HepG2 (cell line): ENCODE results near the gene FAHD1. TPM values are rescaled to one million over a fixed set of nuclear protein-coding genes. Genes with fewer than 3 reads are reported as not detected.

Experiments used
- ATM ChIP-seq: fragments of 450-650 bp; IDR thresholded peaks from 2 replicates; pipeline ENCODE4 v1.7.1; 2017; ENCODE audit warnings: mild to moderate bottlenecking, borderline replicate concordance
- BRD4 ChIP-seq: sonication (generic); formaldehyde crosslinking; IDR thresholded peaks from 2 replicates; pipeline ENCODE4 v1.4.0; 2020; ENCODE audit warnings: missing genetic modification reagents
- KDM5B ChIP-seq: sonication (generic); formaldehyde crosslinking; IDR thresholded peaks from 2 replicates; pipeline ENCODE4 v1.4.0; 2020; ENCODE audit warnings: missing genetic modification reagents, mild to moderate bottlenecking, borderline replicate concordance
- MXD3 ChIP-seq: IDR thresholded peaks from 2 replicates; pipeline ENCODE4 v1.6.1; 2016; ENCODE audit warnings: mild to moderate bottlenecking, missing biosample characterization, missing genetic modification reagents
- PITX1 ChIP-seq: sonication (generic); formaldehyde crosslinking; IDR thresholded peaks from 2 replicates; pipeline ENCODE4 v1.5.1; 2020; ENCODE audit warnings: mild to moderate bottlenecking, missing genetic modification reagents
- PLRG1 ChIP-seq: fragments of 450-650 bp; conservative IDR thresholded peaks from 2 replicates; pipeline ENCODE4 v1.6.1; 2016
- PPARG ChIP-seq: conservative IDR thresholded peaks from 2 replicates; pipeline ENCODE4 v1.6.1; 2016; ENCODE audit warnings: missing biosample characterization, missing genetic modification reagents
- SALL1 ChIP-seq: sonication (generic); formaldehyde crosslinking; IDR thresholded peaks from 2 replicates; pipeline ENCODE4 v1.8.0; 2022; ENCODE audit warnings: mild to moderate bottlenecking, missing genetic modification reagents
- ZBTB7B ChIP-seq: sonication (generic); formaldehyde crosslinking; IDR thresholded peaks from 2 replicates; pipeline ENCODE4 v1.4.0; 2020; ENCODE audit warnings: missing genetic modification reagents
- ZFP36 ChIP-seq: fragments of 150-350 bp; IDR thresholded peaks from 2 replicates; pipeline ENCODE4 v1.6.1; 2018; ENCODE audit warnings: borderline replicate concordance, low read length, low read depth; ENCODE audit not compliant: partially characterized antibody
- ZMYM3 ChIP-seq: sonication (generic); formaldehyde crosslinking; IDR thresholded peaks from 2 replicates; pipeline ENCODE4 v1.5.1; 2020; ENCODE audit warnings: mild to moderate bottlenecking, missing genetic modification reagents
- ZNF263 ChIP-seq: sonication (generic); formaldehyde crosslinking; IDR thresholded peaks from 2 replicates; pipeline ENCODE4 v1.4.0; 2020; ENCODE audit warnings: missing genetic modification reagents
- ZNF282 ChIP-seq: fragments of 450-650 bp; IDR thresholded peaks from 2 replicates; pipeline ENCODE4 v1.6.1; 2018; ENCODE audit not compliant: partially characterized antibody
- ZNF30 ChIP-seq: sonication (generic); formaldehyde crosslinking; IDR thresholded peaks from 2 replicates; pipeline ENCODE4 v1.5.0; 2020; ENCODE audit warnings: mild to moderate bottlenecking, missing genetic modification reagents
- ZNF432 ChIP-seq: sonication (generic); formaldehyde crosslinking; IDR thresholded peaks from 2 replicates; pipeline ENCODE4 v1.5.0; 2020; ENCODE audit warnings: missing genetic modification reagents, mild to moderate bottlenecking, borderline replicate concordance
- ZNF451 ChIP-seq: sonication (generic); formaldehyde crosslinking; IDR thresholded peaks from 2 replicates; pipeline ENCODE4 v1.5.0; 2020; ENCODE audit warnings: mild to moderate bottlenecking, missing genetic modification reagents
- ZNF530 ChIP-seq: sonication (generic); formaldehyde crosslinking; IDR thresholded peaks from 2 replicates; pipeline ENCODE4 v1.5.0; 2020; ENCODE audit warnings: low read depth, mild to moderate bottlenecking, missing genetic modification reagents
- ZNF552 ChIP-seq: sonication (generic); formaldehyde crosslinking; IDR thresholded peaks from 2 replicates; pipeline ENCODE4 v1.9.0; 2022; ENCODE audit warnings: missing genetic modification reagents, mild to moderate bottlenecking, borderline replicate concordance
- polyA plus RNA-seq, 8 experiments: library from polyadenylated mRNA; depleted of rRNA in 3 of 8; stranded (reverse) in 7 of 8; unstranded in 1 of 8; fragments of >200 nt; fragmentation: Illumina TruSeq in 4 of 8; extraction: Trizol in 4 of 8; gene quantifications; 2 replicates each; pipeline versions ENCODE4 v1.2.1 to v1.2.3, GENCODE V29; 2011 to 2016; ENCODE audit warnings: low read depth in 4 of 8, missing spikeins in 1 of 8, mixed read lengths in 1 of 8; ENCODE audit not compliant: insufficient read depth in 1 of 8
- total RNA-seq, 5 experiments: library from RNA; depleted of rRNA; stranded (reverse); fragments of >200 nt; fragmentation: Illumina TruSeq; extraction: Trizol; gene quantifications; 2 replicates each; pipeline ENCODE4 v1.2.3, GENCODE V29; 2016; ENCODE audit warnings: low read depth in 1 of 5
- TF ChIP-seq, protein P1 (sequence below): sonication (generic); formaldehyde crosslinking; IDR thresholded peaks from 2 replicates; pipeline ENCODE4 v1.4.0; 2020; ENCODE audit warnings: missing genetic modification reagents, borderline replicate concordance
- TF ChIP-seq, protein P2 (sequence below): sonication (generic); formaldehyde crosslinking; IDR thresholded peaks from 2 replicates; pipeline ENCODE4 v1.5.1; 2020; ENCODE audit warnings: mild to moderate bottlenecking, missing genetic modification reagents, borderline replicate concordance

FAHD1 gene
- total and polyA plus RNA-seq, 2 of the 13 experiments (the other 11 are each of a cell fraction or from before 2014, with no cell fraction given) = 39.0 to 45.3 TPM

GRCh38 chr16:1828645-1829410 lies 1.8 kb downstream of the FAHD1 start (continued):
- TF ChIP-seq ZFP36 (no peak), ZMYM3 (CRISPR knock-in tag) (peak; percentile 70), SALL1 (CRISPR knock-in tag) (peak; percentile 80), PLRG1 (no peak), MXD3 (CRISPR knock-in tag) (no peak), ZNF30 (CRISPR knock-in tag) (no peak), ZNF282 (no peak), PPARG (CRISPR knock-in tag) (peak; percentile 84), BRD4 (CRISPR knock-in tag) (peak; percentile 56; the same call in 1 of the 2 replicates), ZNF451 (CRISPR knock-in tag) (no peak), ZBTB7B (CRISPR knock-in tag) (peak; percentile 70; the same call in 1 of the 2 replicates), KDM5B (CRISPR knock-in tag) (no peak), ZNF432 (no peak), ZNF552 (CRISPR knock-in tag) (no peak), PITX1 (CRISPR knock-in tag) (peak; percentile 90), ZNF263 (peak; percentile 81), ATM (no peak), ZNF530 (CRISPR knock-in tag) (no peak)
- TF ChIP-seq, protein P1, sequence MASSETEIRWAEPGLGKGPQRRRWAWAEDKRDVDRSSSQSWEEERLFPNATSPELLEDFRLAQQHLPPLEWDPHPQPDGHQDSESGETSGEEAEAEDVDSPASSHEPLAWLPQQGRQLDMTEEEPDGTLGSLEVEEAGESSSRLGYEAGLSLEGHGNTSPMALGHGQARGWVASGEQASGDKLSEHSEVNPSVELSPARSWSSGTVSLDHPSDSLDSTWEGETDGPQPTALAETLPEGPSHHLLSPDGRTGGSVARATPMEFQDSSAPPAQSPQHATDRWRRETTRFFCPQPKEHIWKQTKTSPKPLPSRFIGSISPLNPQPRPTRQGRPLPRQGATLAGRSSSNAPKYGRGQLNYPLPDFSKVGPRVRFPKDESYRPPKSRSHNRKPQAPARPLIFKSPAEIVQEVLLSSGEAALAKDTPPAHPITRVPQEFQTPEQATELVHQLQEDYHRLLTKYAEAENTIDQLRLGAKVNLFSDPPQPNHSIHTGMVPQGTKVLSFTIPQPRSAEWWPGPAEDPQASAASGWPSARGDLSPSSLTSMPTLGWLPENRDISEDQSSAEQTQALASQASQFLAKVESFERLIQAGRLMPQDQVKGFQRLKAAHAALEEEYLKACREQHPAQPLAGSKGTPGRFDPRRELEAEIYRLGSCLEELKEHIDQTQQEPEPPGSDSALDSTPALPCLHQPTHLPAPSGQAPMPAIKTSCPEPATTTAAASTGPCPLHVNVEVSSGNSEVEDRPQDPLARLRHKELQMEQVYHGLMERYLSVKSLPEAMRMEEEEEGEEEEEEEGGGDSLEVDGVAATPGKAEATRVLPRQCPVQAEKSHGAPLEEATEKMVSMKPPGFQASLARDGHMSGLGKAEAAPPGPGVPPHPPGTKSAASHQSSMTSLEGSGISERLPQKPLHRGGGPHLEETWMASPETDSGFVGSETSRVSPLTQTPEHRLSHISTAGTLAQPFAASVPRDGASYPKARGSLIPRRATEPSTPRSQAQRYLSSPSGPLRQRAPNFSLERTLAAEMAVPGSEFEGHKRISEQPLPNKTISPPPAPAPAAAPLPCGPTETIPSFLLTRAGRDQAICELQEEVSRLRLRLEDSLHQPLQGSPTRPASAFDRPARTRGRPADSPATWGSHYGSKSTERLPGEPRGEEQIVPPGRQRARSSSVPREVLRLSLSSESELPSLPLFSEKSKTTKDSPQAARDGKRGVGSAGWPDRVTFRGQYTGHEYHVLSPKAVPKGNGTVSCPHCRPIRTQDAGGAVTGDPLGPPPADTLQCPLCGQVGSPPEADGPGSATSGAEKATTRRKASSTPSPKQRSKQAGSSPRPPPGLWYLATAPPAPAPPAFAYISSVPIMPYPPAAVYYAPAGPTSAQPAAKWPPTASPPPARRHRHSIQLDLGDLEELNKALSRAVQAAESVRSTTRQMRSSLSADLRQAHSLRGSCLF (CRISPR knock-in tag) = no peak
- TF ChIP-seq, protein P2, sequence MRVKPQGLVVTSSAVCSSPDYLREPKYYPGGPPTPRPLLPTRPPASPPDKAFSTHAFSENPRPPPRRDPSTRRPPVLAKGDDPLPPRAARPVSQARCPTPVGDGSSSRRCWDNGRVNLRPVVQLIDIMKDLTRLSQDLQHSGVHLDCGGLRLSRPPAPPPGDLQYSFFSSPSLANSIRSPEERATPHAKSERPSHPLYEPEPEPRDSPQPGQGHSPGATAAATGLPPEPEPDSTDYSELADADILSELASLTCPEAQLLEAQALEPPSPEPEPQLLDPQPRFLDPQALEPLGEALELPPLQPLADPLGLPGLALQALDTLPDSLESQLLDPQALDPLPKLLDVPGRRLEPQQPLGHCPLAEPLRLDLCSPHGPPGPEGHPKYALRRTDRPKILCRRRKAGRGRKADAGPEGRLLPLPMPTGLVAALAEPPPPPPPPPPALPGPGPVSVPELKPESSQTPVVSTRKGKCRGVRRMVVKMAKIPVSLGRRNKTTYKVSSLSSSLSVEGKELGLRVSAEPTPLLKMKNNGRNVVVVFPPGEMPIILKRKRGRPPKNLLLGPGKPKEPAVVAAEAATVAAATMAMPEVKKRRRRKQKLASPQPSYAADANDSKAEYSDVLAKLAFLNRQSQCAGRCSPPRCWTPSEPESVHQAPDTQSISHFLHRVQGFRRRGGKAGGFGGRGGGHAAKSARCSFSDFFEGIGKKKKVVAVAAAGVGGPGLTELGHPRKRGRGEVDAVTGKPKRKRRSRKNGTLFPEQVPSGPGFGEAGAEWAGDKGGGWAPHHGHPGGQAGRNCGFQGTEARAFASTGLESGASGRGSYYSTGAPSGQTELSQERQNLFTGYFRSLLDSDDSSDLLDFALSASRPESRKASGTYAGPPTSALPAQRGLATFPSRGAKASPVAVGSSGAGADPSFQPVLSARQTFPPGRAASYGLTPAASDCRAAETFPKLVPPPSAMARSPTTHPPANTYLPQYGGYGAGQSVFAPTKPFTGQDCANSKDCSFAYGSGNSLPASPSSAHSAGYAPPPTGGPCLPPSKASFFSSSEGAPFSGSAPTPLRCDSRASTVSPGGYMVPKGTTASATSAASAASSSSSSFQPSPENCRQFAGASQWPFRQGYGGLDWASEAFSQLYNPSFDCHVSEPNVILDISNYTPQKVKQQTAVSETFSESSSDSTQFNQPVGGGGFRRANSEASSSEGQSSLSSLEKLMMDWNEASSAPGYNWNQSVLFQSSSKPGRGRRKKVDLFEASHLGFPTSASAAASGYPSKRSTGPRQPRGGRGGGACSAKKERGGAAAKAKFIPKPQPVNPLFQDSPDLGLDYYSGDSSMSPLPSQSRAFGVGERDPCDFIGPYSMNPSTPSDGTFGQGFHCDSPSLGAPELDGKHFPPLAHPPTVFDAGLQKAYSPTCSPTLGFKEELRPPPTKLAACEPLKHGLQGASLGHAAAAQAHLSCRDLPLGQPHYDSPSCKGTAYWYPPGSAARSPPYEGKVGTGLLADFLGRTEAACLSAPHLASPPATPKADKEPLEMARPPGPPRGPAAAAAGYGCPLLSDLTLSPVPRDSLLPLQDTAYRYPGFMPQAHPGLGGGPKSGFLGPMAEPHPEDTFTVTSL = peak; percentile 66; the same call in 1 of the 2 replicates
